AML-193 (cell line): ENCODE data around the gene ANKRD31.

Experiments used
- DNase-seq, 2 experiments: peaks; one replicate each; lab custom pipeline; 2025; lab: John Stamatoyannopoulos, UW

Gene ANKRD31

GRCh38 chr5:75062925-75063531 is 173.7 kb downstream of the ANKRD31 start:
- no peak for DNase-seq

- peak; percentile 34 to 46 for DNase-seq
Observed at GRCh38 chr5:75059912-75060545, 176.6 kb downstream of the ANKRD31 start.

- no peak for DNase-seq
Observed at GRCh38 chr5:75058986-75059535, 177.6 kb downstream of the ANKRD31 start.

- no peak for DNase-seq
Observed at GRCh38 chr5:75057561-75057960, 179.1 kb downstream of the ANKRD31 start.

GRCh38 chr5:75055727-75056144 is 180.9 kb downstream of the ANKRD31 start:
- DNase-seq, result no peak

GRCh38 chr5:75054134-75054930 is 182.3 kb downstream of the ANKRD31 start:
- no peak for DNase-seq

GRCh38 chr5:75053304-75054133 is 183.2 kb downstream of the ANKRD31 start:
- peak; percentile 23 to 28 for DNase-seq

GRCh38 chr5:75053054-75053303 is 183.7 kb downstream of the ANKRD31 start:
- no peak for DNase-seq

- DNase-seq, result no peak
Observed at GRCh38 chr5:75052192-75053053, 184.3 kb downstream of the ANKRD31 start, which contains the start of gene GCNT4. Gene GCNT4, minus strand, starts transcription at chr5:75052558. Its CDS starts 22,521 bp downstream, at chr5:75030037.

GRCh38 chr5:75051217-75051751 is 185.4 kb downstream of the ANKRD31 start:
- DNase-seq, result no peak

GRCh38 chr5:75050415-75050814 is 186.3 kb downstream of the ANKRD31 start:
- DNase-seq, result peak in 1 of 2 experiments; percentile 8

- DNase-seq, result peak; percentile 51 to 59
Observed at GRCh38 chr5:75049456-75050351, 187.0 kb downstream of the ANKRD31 start.

- no peak for DNase-seq
Observed at GRCh38 chr5:75048457-75048953, 188.2 kb downstream of the ANKRD31 start.

GRCh38 chr5:75047356-75047755 is 189.3 kb downstream of the ANKRD31 start:
- no peak for DNase-seq

GRCh38 chr5:75046366-75047142 is 190.1 kb downstream of the ANKRD31 start:
- DNase-seq, result no peak

GRCh38 chr5:75045071-75045470 is 191.6 kb downstream of the ANKRD31 start:
- no peak for DNase-seq

- peak; percentile 20 to 29 for DNase-seq
Observed at GRCh38 chr5:75044406-75044805, 192.3 kb downstream of the ANKRD31 start.

GRCh38 chr5:75043633-75044264 is 192.9 kb downstream of the ANKRD31 start:
- DNase-seq, result no peak
